WERI-Rb-1 (cell line): ENCODE results near the gene BACH2.

Source experiments
- DNase-seq: peaks from one replicate; pipeline ENCODE4 v3.0.0-alpha.2; 2020
- H3K27ac ChIP-seq: fragments of 250-450 bp; sonication (Bioruptor Pico); 2 replicates; pipeline ENCODE4 v1.5.1; 2020; ENCODE audit warnings: mild to moderate bottlenecking, moderate library complexity
- H3K27me3 ChIP-seq: fragments of 250-450 bp; sonication (Bioruptor Pico); 2 replicates; pipeline ENCODE4 v1.5.1; 2021; ENCODE audit warnings: mild to moderate bottlenecking, low read depth, moderate library complexity; ENCODE audit not compliant: insufficient read depth, severe bottlenecking
- H3K36me3 ChIP-seq: fragments of 250-450 bp; sonication (Bioruptor Pico); 2 replicates; pipeline ENCODE4 v1.5.1; 2020; ENCODE audit warnings: mild to moderate bottlenecking, moderate library complexity
- H3K4me3 ChIP-seq: 2 replicates; pipeline ENCODE4 v1.5.1; 2011; ENCODE audit warnings: low read depth, mild to moderate bottlenecking, control low read depth, low read length
- H3K9me3 ChIP-seq: fragments of 250-450 bp; sonication (Bioruptor Pico); 2 replicates; pipeline ENCODE4 v1.5.1; 2021; ENCODE audit warnings: mild to moderate bottlenecking, moderate library complexity; ENCODE audit not compliant: severe bottlenecking
- CTCF ChIP-seq: IDR thresholded peaks from 2 replicates; pipeline ENCODE4 v1.5.1; 2011; ENCODE audit warnings: low read depth, mild to moderate bottlenecking, control low read depth, inconsistent platforms, low read length

BACH2 gene

GRCh38 chr6:89987140-89987539, 309.5 kb downstream of the BACH2 start:
- TF ChIP-seq CTCF: no peak
- H3K36me3 ChIP-seq: no peaks in the 10 kb centered on the region; the same call in 1 of the 2 replicates
- no peaks in the 10 kb centered on the region for H3K9me3 ChIP-seq
- H3K4me3 ChIP-seq: no peak overlapping the region
- H3K27me3 ChIP-seq: no peaks in the 10 kb centered on the region
- H3K27ac ChIP-seq: peak overlapping the region; percentile 97
- no peak for DNase-seq

- peak overlapping the region; percentile 97 for H3K27ac ChIP-seq
- H3K4me3 ChIP-seq: no peak overlapping the region
- no peaks in the 10 kb centered on the region; the same call in 1 of the 2 replicates for H3K36me3 ChIP-seq
- no peak for TF ChIP-seq CTCF
- DNase-seq: no peak
- no peaks in the 10 kb centered on the region for H3K9me3 ChIP-seq
- H3K27me3 ChIP-seq: no peaks in the 10 kb centered on the region
Measured at GRCh38 chr6:89986650-89987074, 310.0 kb downstream of the BACH2 start.

GRCh38 chr6:89985751-89986493, 310.7 kb downstream of the BACH2 start:
- Histone ChIP-seq H3K27me3 (no peaks in the 10 kb centered on the region), H3K4me3 (peak overlapping the region; percentile 35), H3K36me3 (no peaks in the 10 kb centered on the region; the same call in 1 of the 2 replicates), H3K9me3 (no peaks in the 10 kb centered on the region), H3K27ac (peak overlapping the region; percentile 97)
- TF ChIP-seq CTCF: no peak
- peak; percentile 34 for DNase-seq

- DNase-seq: peak; percentile 95
- H3K36me3 ChIP-seq: no peaks in the 10 kb centered on the region; the same call in 1 of the 2 replicates
- peak overlapping the region; percentile 97 for H3K27ac ChIP-seq
- no peak for TF ChIP-seq CTCF
- H3K27me3 ChIP-seq: no peaks in the 10 kb centered on the region
- no peaks in the 10 kb centered on the region for H3K9me3 ChIP-seq
- H3K4me3 ChIP-seq: peak overlapping the region; percentile 35
Measured at GRCh38 chr6:89984926-89985750, 311.5 kb downstream of the BACH2 start.

- peaks cover 3% of the 10 kb centered on the region for H3K9me3 ChIP-seq
- H3K27me3 ChIP-seq: no peaks in the 10 kb centered on the region
- DNase-seq: no peak
- H3K36me3 ChIP-seq: no peaks in the 10 kb centered on the region
- no peak for TF ChIP-seq CTCF
- no peak overlapping the region for H3K27ac ChIP-seq
- no peak overlapping the region for H3K4me3 ChIP-seq
Measured at GRCh38 chr6:89980353-89980752, 316.3 kb downstream of the BACH2 start.
